Measurements from ENCODE around the gene DCLK1.

DNA sequence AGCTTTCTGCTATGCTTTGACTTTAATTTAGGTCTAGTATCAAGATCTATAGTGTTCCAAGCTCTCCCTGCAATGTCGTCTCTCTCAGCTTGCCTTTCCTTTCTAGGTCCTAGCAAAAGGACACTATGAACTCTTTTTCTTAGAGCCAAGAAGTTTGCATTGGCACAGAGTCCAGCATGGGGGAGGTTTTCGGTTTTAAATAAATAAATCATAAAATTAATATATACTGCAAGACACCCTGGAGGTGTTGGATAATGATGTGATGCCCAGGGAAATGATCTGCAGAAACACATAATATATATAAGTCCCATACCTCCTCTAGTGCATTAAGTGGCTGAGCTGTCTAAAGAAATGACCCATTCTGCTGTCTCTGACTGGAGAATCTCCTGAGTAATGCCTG is 338.3 kb downstream of the DCLK1 start:
- TF ChIP-seq CTCF (IDR thresholded peaks at IDR 0.05) (no peak), POLR2A (IDR thresholded peaks at IDR 0.05) (no peak), POLR2AphosphoS5 (IDR thresholded peaks at IDR 0.05) (no peak)
